Suprapubic skin (tissue), 4 donors: ENCODE data around the gene BACH1.

Experiments
- CTCF ChIP-seq, 2 donors: fragments of 200-600 bp in 1 of 2; fragments of 450-650 bp in 1 of 2; sonication (generic) in 1 of 2; IDR thresholded peaks; one replicate each; pipeline ENCODE4 v1.5.1; 2016 to 2019; ENCODE audit warnings: antibody characterized with exemption in 2 of 2, mild to moderate bottlenecking in 1 of 2, moderate library complexity in 1 of 2
- EP300 ChIP-seq: sonication (generic); formaldehyde crosslinking; IDR thresholded peaks from one replicate; pipeline ENCODE4 v1.6.1; 2017; ENCODE audit warnings: antibody characterized with exemption
- POLR2A ChIP-seq, 2 donors: fragments of 450-650 bp; IDR thresholded peaks; one replicate each; pipeline ENCODE4 v1.6.1; 2017; ENCODE audit warnings: antibody characterized with exemption in 2 of 2, mild to moderate bottlenecking in 2 of 2, moderate library complexity in 2 of 2
- POLR2AphosphoS5 ChIP-seq, 3 donors: sonication (generic); formaldehyde crosslinking; IDR thresholded peaks; one replicate each; pipeline ENCODE4 v1.6.1; 2017; ENCODE audit warnings: antibody characterized with exemption in 3 of 3

GRCh38 chr21:29329406-29329805, 30.7 kb downstream of the BACH1 start:
- TF ChIP-seq CTCF (IDR thresholded peaks at IDR 0.05) (no peak), POLR2A (IDR thresholded peaks at IDR 0.05) (no peak), POLR2AphosphoS5 (IDR thresholded peaks at IDR 0.05) (no peak), EP300 (no peak)
